Large intestine (tissue), 3 donors: Measurements from ENCODE around the gene AMBRA1. TPM values are rescaled to one million over a fixed set of nuclear protein-coding genes. Genes with fewer than 3 reads are reported as not detected.

Experiments
- DNase-seq, 2 donors: peaks; one replicate each; pipeline versions ENCODE4 v3.0.0 to v3.0.0-alpha.2; 2013
- H3K27ac ChIP-seq: one replicate; pipeline ENCODE4 v1.5.1; 2013; ENCODE audit warnings: low read length
- H3K27me3 ChIP-seq: 2 replicates; pipeline ENCODE4 v1.6.1; 2013; ENCODE audit warnings: low read length; ENCODE audit not compliant: control insufficient read depth, insufficient read depth
- H3K36me3 ChIP-seq: 2 replicates; pipeline ENCODE4 v1.6.1; 2013; ENCODE audit warnings: low read length; ENCODE audit not compliant: control insufficient read depth, insufficient read depth
- H3K4me1 ChIP-seq: one replicate; pipeline ENCODE4 v1.6.1; 2013; ENCODE audit warnings: low read length; ENCODE audit not compliant: control insufficient read depth, insufficient read depth
- H3K4me3 ChIP-seq: one replicate; pipeline ENCODE4 v1.5.1; 2013; ENCODE audit warnings: low read length
- H3K9me3 ChIP-seq: one replicate; pipeline ENCODE4 v1.6.1; 2013; ENCODE audit warnings: mild to moderate bottlenecking, low read depth, low read length, moderate library complexity; ENCODE audit not compliant: control insufficient read depth
- WGBS: methylation state at CpG from one replicate; pipeline ENCODE4 v1.1.5; 2013; ENCODE audit warnings: low lambda C conversion rate; ENCODE audit not compliant: insufficient coverage; 5-methylcytosine and 5-hydroxymethylcytosine counted together
- polyA plus RNA-seq: library from polyadenylated mRNA; unstranded; fragments of 120-200 nt; gene quantifications from one replicate; pipeline ENCODE4 v1.2.1, GENCODE V29; 2013

Gene AMBRA1
- polyA plus RNA-seq, 1 donor = 20.2 TPM

- no peaks in the 10 kb centered on the region for H3K36me3 ChIP-seq
- H3K9me3 ChIP-seq = no peaks in the 10 kb centered on the region
- H3K27me3 ChIP-seq = no peaks in the 10 kb centered on the region
- peaks cover 34% of the 10 kb centered on the region for H3K4me1 ChIP-seq
- no peak overlapping the region for H3K4me3 ChIP-seq
- H3K27ac ChIP-seq = peak overlapping the region; percentile 92
- peak; percentile 80 to 95 for DNase-seq
- WGBS = no CpG with 5 or more reads among the region's 5 CpGs
These were observed 39.3 kb downstream of the AMBRA1 start for GRCh38 chr11:46554213-46555147.

GRCh38 chr11:46553814-46554212, 40.0 kb downstream of the AMBRA1 start:
- Histone ChIP-seq H3K9me3 (no peaks in the 10 kb centered on the region), H3K27me3 (no peaks in the 10 kb centered on the region), H3K36me3 (no peaks in the 10 kb centered on the region), H3K4me3 (no peak overlapping the region), H3K4me1 (peaks cover 34% of the 10 kb centered on the region), H3K27ac (peak overlapping the region; percentile 90)
- DNase-seq = peak in 1 of 2 donors; percentile 42
- no CpG with 5 or more reads among the region's 1 CpG for WGBS

- H3K9me3 ChIP-seq = no peaks in the 10 kb centered on the region
- no peak for DNase-seq
- H3K27me3 ChIP-seq = no peaks in the 10 kb centered on the region
These were observed 42.6 kb downstream of the AMBRA1 start for GRCh38 chr11:46551261-46551660.

GRCh38 chr11:46547579-46547978, 46.2 kb downstream of the AMBRA1 start:
- WGBS = no CpG with 5 or more reads among the region's 5 CpGs
- Histone ChIP-seq H3K9me3 (no peaks in the 10 kb centered on the region), H3K27ac (no peak overlapping the region), H3K4me1 (no peaks in the 10 kb centered on the region), H3K36me3 (peaks cover 47% of the 10 kb centered on the region), H3K4me3 (no peak overlapping the region), H3K27me3 (no peaks in the 10 kb centered on the region)
- no peak for DNase-seq

More at GRCh38 chr11:46551261-46551660, 42.6 kb downstream of the AMBRA1 start:
- Histone ChIP-seq H3K4me3 (no peak overlapping the region), H3K36me3 (peaks cover 15% of the 10 kb centered on the region), H3K27ac (no peak overlapping the region), H3K4me1 (peaks cover 28% of the 10 kb centered on the region)
- 80% methylated on average over 1 of the region's 7 CpGs for WGBS

- no peak for DNase-seq
- Histone ChIP-seq H3K9me3 (no peaks in the 10 kb centered on the region), H3K27ac (no peak overlapping the region), H3K27me3 (no peaks in the 10 kb centered on the region), H3K4me3 (no peak overlapping the region), H3K36me3 (peaks cover 74% of the 10 kb centered on the region), H3K4me1 (no peaks in the 10 kb centered on the region)
- WGBS = no CpG with 5 or more reads among the region's 1 CpG
These were observed 50.3 kb downstream of the AMBRA1 start for GRCh38 chr11:46543564-46543963.

- Histone ChIP-seq H3K4me1 (no peaks in the 10 kb centered on the region), H3K4me3 (no peak overlapping the region), H3K9me3 (no peaks in the 10 kb centered on the region), H3K27me3 (no peaks in the 10 kb centered on the region), H3K27ac (no peak overlapping the region), H3K36me3 (peaks cover 64% of the 10 kb centered on the region)
- DNase-seq = no peak
- no CpG with 5 or more reads among the region's 16 CpGs for WGBS
These were observed 52.0 kb downstream of the AMBRA1 start for GRCh38 chr11:46541593-46542371.

GRCh38 chr11:46540807-46541206, 53.0 kb downstream of the AMBRA1 start:
- Histone ChIP-seq H3K9me3 (no peaks in the 10 kb centered on the region), H3K27me3 (no peaks in the 10 kb centered on the region), H3K27ac (no peak overlapping the region), H3K4me1 (no peaks in the 10 kb centered on the region), H3K36me3 (peaks cover 55% of the 10 kb centered on the region), H3K4me3 (no peak overlapping the region)
- no peak for DNase-seq
- no CpG with 5 or more reads among the region's 4 CpGs for WGBS

GRCh38 chr11:46537537-46538295, 56.1 kb downstream of the AMBRA1 start:
- no peak overlapping the region for H3K27ac ChIP-seq
- WGBS = 55% methylated on average over 2 of the region's 5 CpGs
- DNase-seq = peak; percentile 59 to 65
- peaks cover 30% of the 10 kb centered on the region for H3K36me3 ChIP-seq
- H3K27me3 ChIP-seq = no peaks in the 10 kb centered on the region
- H3K4me1 ChIP-seq = no peaks in the 10 kb centered on the region
- H3K4me3 ChIP-seq = no peak overlapping the region
- no peaks in the 10 kb centered on the region for H3K9me3 ChIP-seq

- WGBS = no CpG with 5 or more reads among the region's 2 CpGs
- Histone ChIP-seq H3K36me3 (peaks cover 24% of the 10 kb centered on the region), H3K4me3 (no peak overlapping the region), H3K27me3 (no peaks in the 10 kb centered on the region), H3K27ac (no peak overlapping the region), H3K4me1 (no peaks in the 10 kb centered on the region), H3K9me3 (no peaks in the 10 kb centered on the region)
- DNase-seq = no peak
These were observed 56.7 kb downstream of the AMBRA1 start for GRCh38 chr11:46537121-46537520.

- WGBS = no CpG with 5 or more reads among the region's 4 CpGs
- no peak for DNase-seq
- no peaks in the 10 kb centered on the region for H3K27me3 ChIP-seq
These were observed 58.1 kb downstream of the AMBRA1 start for GRCh38 chr11:46535688-46536087.

More at GRCh38 chr11:46535688-46536087, 58.1 kb downstream of the AMBRA1 start:
- Histone ChIP-seq H3K36me3 (peaks cover 11% of the 10 kb centered on the region), H3K27ac (no peak overlapping the region), H3K4me3 (no peak overlapping the region), H3K4me1 (no peaks in the 10 kb centered on the region), H3K9me3 (no peaks in the 10 kb centered on the region)
